Gastroesophageal sphincter (tissue), 3 donors: ENCODE results near the gene PEX11B.

ENCODE experiments used
- CTCF ChIP-seq, 4 experiments: fragments of 200-600 bp in 2 of 4; fragments of 450-650 bp in 2 of 4; sonication (generic) in 1 of 4; IDR thresholded peaks; one replicate each; pipeline ENCODE4 v1.5.1; 2017 to 2019; ENCODE audit warnings: antibody characterized with exemption in 4 of 4, mild to moderate bottlenecking in 2 of 4, moderate library complexity in 2 of 4
- POLR2A ChIP-seq, 2 donors: fragments of 450-650 bp; IDR thresholded peaks; one replicate each; pipeline ENCODE4 v1.6.1; 2017; ENCODE audit warnings: antibody characterized with exemption in 2 of 2, mild to moderate bottlenecking in 2 of 2, moderate library complexity in 1 of 2
- POLR2AphosphoS5 ChIP-seq: sonication (generic); formaldehyde crosslinking; IDR thresholded peaks from one replicate; pipeline ENCODE4 v1.6.1; 2017; ENCODE audit warnings: antibody characterized with exemption

- no peak for TF ChIP-seq CTCF (IDR thresholded peaks at IDR 0.05)
- TF ChIP-seq POLR2AphosphoS5, result no peak
- no peak for TF ChIP-seq POLR2A (IDR thresholded peaks at IDR 0.05)
Observed at GRCh38 chr1:145959957-145960467, 41.5 kb upstream of the PEX11B start.
